ENCODE results near the gene CTF1.

DNA sequence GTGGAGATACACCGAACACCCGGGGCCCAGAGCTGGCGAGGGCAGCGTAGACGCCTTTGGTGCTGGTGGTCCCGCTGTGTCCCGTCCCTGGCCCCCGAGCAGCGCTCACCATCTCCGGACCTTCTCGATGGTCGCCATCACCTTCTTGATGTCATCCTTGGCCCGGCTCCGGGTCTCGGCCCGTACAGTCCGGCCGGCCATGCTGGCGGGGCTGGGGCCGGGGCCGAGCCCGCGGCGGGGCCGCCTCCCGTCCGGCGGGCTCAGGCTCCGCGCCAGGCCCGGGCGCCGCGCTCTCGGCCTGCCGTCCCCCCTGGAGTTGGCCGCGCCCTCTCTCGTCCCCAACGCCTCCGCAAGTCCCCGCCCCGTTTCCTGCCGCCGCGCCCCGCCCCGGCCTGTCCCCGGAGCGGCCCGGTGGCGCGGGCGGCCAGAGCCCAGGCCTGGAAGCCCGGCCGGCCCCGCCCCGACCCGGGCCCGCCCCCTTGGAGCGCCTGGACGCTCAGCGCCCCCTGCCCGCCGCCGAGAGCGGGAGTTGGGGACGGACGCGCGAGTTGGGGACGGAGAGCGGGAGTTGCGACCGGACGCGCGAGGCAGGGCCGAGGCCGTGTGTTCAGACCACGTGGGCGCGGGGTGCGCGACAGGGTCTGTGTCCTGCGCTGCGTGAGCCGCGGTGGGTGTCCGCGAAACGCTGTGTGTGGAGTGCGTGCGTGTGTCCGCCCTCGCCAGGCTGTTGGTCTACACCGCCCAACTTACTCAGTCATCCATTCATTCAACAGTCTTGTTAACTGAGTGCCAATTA is 2.5 kb upstream of the CTF1 start, which contains the start of gene BCL7C:
- TF ChIP-seq, protein P1, sequence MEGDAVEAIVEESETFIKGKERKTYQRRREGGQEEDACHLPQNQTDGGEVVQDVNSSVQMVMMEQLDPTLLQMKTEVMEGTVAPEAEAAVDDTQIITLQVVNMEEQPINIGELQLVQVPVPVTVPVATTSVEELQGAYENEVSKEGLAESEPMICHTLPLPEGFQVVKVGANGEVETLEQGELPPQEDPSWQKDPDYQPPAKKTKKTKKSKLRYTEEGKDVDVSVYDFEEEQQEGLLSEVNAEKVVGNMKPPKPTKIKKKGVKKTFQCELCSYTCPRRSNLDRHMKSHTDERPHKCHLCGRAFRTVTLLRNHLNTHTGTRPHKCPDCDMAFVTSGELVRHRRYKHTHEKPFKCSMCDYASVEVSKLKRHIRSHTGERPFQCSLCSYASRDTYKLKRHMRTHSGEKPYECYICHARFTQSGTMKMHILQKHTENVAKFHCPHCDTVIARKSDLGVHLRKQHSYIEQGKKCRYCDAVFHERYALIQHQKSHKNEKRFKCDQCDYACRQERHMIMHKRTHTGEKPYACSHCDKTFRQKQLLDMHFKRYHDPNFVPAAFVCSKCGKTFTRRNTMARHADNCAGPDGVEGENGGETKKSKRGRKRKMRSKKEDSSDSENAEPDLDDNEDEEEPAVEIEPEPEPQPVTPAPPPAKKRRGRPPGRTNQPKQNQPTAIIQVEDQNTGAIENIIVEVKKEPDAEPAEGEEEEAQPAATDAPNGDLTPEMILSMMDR (IDR thresholded peaks at IDR 0.05), result peak in 4 of 6 experiments; percentile 19 to 45 (median 39)
- TF ChIP-seq POLR2A (IDR thresholded peaks at IDR 0.05), result peak; percentile 62 to 83

All from adrenal gland (tissue), 5 donors.